Stimulated activated CD8-positive, alpha-beta memory T cell treated with anti-CD3 and anti-CD28 coated beads, Interleukin-4, amount 100 ng/mL, for 24 hours (primary cell): ENCODE results near the gene GYS2.

Experiments
- DNase-seq: peaks from one replicate; pipeline ENCODE4 v3.0.0-alpha.2; 2020; ENCODE audit warnings: low read depth

The GYS2 gene

GRCh38 chr12:21502164-21502496, 102.5 kb downstream of the GYS2 start:
- DNase-seq = peak; percentile 24

GRCh38 chr12:21501258-21502163, 103.1 kb downstream of the GYS2 start, which contains the start of the genes GOLT1B and RECQL:
TSS of gene GOLT1B (plus strand) at chr12:21501789. CDS start at chr12:21501924, 135 bp downstream.
TSS of gene RECQL (minus strand) at chr12:21501635. CDS start at chr12:21499570, 2,065 bp downstream.
- DNase-seq = peak; percentile 77

GRCh38 chr12:21500786-21501257, 103.8 kb downstream of the GYS2 start:
- no peak for DNase-seq

- DNase-seq = no peak
Observed at GRCh38 chr12:21499765-21500164, 104.9 kb downstream of the GYS2 start.
